Neural crest cell (in vitro differentiated cells): ENCODE measurements around the gene ACSL1. TPM values are rescaled to one million over a fixed set of nuclear protein-coding genes. Genes with fewer than 3 reads are reported as not detected.

Experiments
- DNase-seq: peaks from one replicate; pipeline ENCODE4 v3.0.0; 2021; ENCODE audit warnings: low read depth, mixed read lengths, low spot score
- H3K27ac Mint-ChIP-seq: one replicate; pipeline ENCODE4 v1.8.0; 2021; ENCODE audit warnings: mild to moderate bottlenecking, mixed read lengths; ENCODE audit not compliant: unreplicated experiment
- H3K27me3 Mint-ChIP-seq: 2 replicates; pipeline ENCODE4 v1.8.0; 2021; ENCODE audit warnings: low read depth, mild to moderate bottlenecking, mixed read lengths
- H3K36me3 Mint-ChIP-seq: 2 replicates; pipeline ENCODE4 v1.8.0; 2021; ENCODE audit warnings: low read depth, mild to moderate bottlenecking, mixed read lengths
- H3K4me1 Mint-ChIP-seq: 2 replicates; pipeline ENCODE4 v1.8.0; 2021; ENCODE audit warnings: mixed read lengths
- H3K4me3 Mint-ChIP-seq: one replicate; pipeline ENCODE4 v1.8.0; 2021; ENCODE audit warnings: mild to moderate bottlenecking, mixed read lengths
- H3K9me3 Mint-ChIP-seq: 2 replicates; pipeline ENCODE4 v1.8.0; 2021; ENCODE audit warnings: mixed read lengths
- CTCF ChIP-seq: fragments of 200-600 bp; sonication (generic); conservative IDR thresholded peaks from 2 replicates; pipeline ENCODE4 v1.5.0; 2021; ENCODE audit warnings: antibody characterized with exemption, mild to moderate bottlenecking
- total RNA-seq: library from RNA; stranded (reverse); gene quantifications from 2 replicates; pipeline ENCODE4 v1.2.1, GENCODE V29; 2021

ACSL1 gene
- total RNA-seq, 1 donor from 2014 or later = 10.4 TPM

GRCh38 chr4:184817494-184818215 lies 8.1 kb downstream of the ACSL1 start:
- H3K27ac Mint-ChIP-seq = no peak overlapping the region
- H3K27me3 Mint-ChIP-seq = peaks cover 50% of the 10 kb centered on the region
- TF ChIP-seq CTCF = no peak
- DNase-seq = no peak
- H3K36me3 Mint-ChIP-seq = no peaks in the 10 kb centered on the region
- no peaks in the 10 kb centered on the region for H3K9me3 Mint-ChIP-seq
- H3K4me1 Mint-ChIP-seq = peaks cover 4% of the 10 kb centered on the region
- H3K4me3 Mint-ChIP-seq = no peak overlapping the region

GRCh38 chr4:184816962-184817361 lies 8.8 kb downstream of the ACSL1 start:
- no peaks in the 10 kb centered on the region for H3K9me3 Mint-ChIP-seq
- no peak for DNase-seq
- no peaks in the 10 kb centered on the region for H3K36me3 Mint-ChIP-seq
- TF ChIP-seq CTCF = no peak
- H3K4me3 Mint-ChIP-seq = no peak overlapping the region
- peaks cover 11% of the 10 kb centered on the region for H3K4me1 Mint-ChIP-seq
- H3K27ac Mint-ChIP-seq = no peak overlapping the region
- peaks cover 43% of the 10 kb centered on the region for H3K27me3 Mint-ChIP-seq

- H3K4me3 Mint-ChIP-seq = no peak overlapping the region
- no peaks in the 10 kb centered on the region for H3K9me3 Mint-ChIP-seq
- no peaks in the 10 kb centered on the region for H3K36me3 Mint-ChIP-seq
- no peak for TF ChIP-seq CTCF
- H3K4me1 Mint-ChIP-seq = peaks cover 18% of the 10 kb centered on the region
- peaks cover 34% of the 10 kb centered on the region for H3K27me3 Mint-ChIP-seq
- no peak for DNase-seq
- H3K27ac Mint-ChIP-seq = no peak overlapping the region
Measured at GRCh38 chr4:184815046-184815877, 10.5 kb downstream of the ACSL1 start.

- no peak for TF ChIP-seq CTCF
- H3K9me3 Mint-ChIP-seq = no peaks in the 10 kb centered on the region
- no peak overlapping the region for H3K4me3 Mint-ChIP-seq
- no peak overlapping the region for H3K27ac Mint-ChIP-seq
- peaks cover 33% of the 10 kb centered on the region for H3K27me3 Mint-ChIP-seq
- no peaks in the 10 kb centered on the region for H3K36me3 Mint-ChIP-seq
- no peak for DNase-seq
- H3K4me1 Mint-ChIP-seq = peaks cover 18% of the 10 kb centered on the region
Measured at GRCh38 chr4:184814686-184815045, 11.1 kb downstream of the ACSL1 start.

GRCh38 chr4:184812651-184813181 lies 13.1 kb downstream of the ACSL1 start:
- Mint-ChIP-seq H3K4me1 (peaks cover 34% of the 10 kb centered on the region), H3K36me3 (no peaks in the 10 kb centered on the region), H3K4me3 (no peak overlapping the region), H3K27ac (no peak overlapping the region), H3K27me3 (peaks cover 24% of the 10 kb centered on the region), H3K9me3 (no peaks in the 10 kb centered on the region)
- DNase-seq = no peak
- no peak for TF ChIP-seq CTCF
